Kidney (tissue), 14 donors: ENCODE results near the gene AMZ1. TPM values are rescaled to one million over a fixed set of nuclear protein-coding genes. Genes with fewer than 3 reads are reported as not detected.
A peak's percentile ranks its signal among the peaks of the same experiment; 100 is the strongest.
"Not testable (repeated sequence)": the region's sequence is repeated elsewhere in the genome, so short reads cannot be mapped to it uniquely, and the experiment has no call there.

Source experiments
- DNase-seq, 5 donors: peaks; one replicate each; pipeline ENCODE4 v3.0.0-alpha.2; 2013 to 2020
- FAIRE-seq: peaks from 2 replicates; lab custom pipeline; 2012; peaks lifted over from hg19 to GRCh38; lab: Jason Lieb, UNC
- H3K27ac ChIP-seq, 2 donors: one replicate each; pipeline ENCODE4 v1.7.0; 2013; ENCODE audit warnings: low read depth in 2 of 2, low read length in 2 of 2, inconsistent platforms in 1 of 2
- H3K27me3 ChIP-seq: one replicate; pipeline ENCODE4 v1.7.1; 2013; ENCODE audit warnings: low read length, inconsistent platforms; ENCODE audit not compliant: control insufficient read depth, insufficient read depth
- H3K36me3 ChIP-seq, 3 donors: one replicate each; pipeline versions ENCODE4 v1.7.0 to v1.7.1; 2013; ENCODE audit warnings: low read length in 3 of 3, control low read depth in 1 of 3, inconsistent platforms in 1 of 3; ENCODE audit not compliant: insufficient read depth in 3 of 3, control insufficient read depth in 2 of 3
- H3K4me1 ChIP-seq, 3 donors: one replicate each; pipeline versions ENCODE4 v1.7.0 to v1.7.1; 2013; ENCODE audit warnings: low read length in 3 of 3, inconsistent platforms in 1 of 3, low read depth in 1 of 3; ENCODE audit not compliant: control insufficient read depth in 2 of 3, insufficient read depth in 2 of 3
- H3K4me3 ChIP-seq, 3 donors: one replicate each; pipeline versions ENCODE4 v1.7.0 to v1.8.1; 2013; ENCODE audit warnings: low read length in 3 of 3, control low read depth in 1 of 3, inconsistent platforms in 1 of 3
- H3K9ac ChIP-seq, 3 donors: one replicate each; pipeline versions ENCODE4 v1.7.0 to v1.7.1; 2013; ENCODE audit warnings: low read length in 3 of 3, control low read depth in 1 of 3, inconsistent platforms in 1 of 3
- H3K9me3 ChIP-seq, 3 donors: one replicate each; pipeline versions ENCODE4 v1.7.0 to v1.7.1; 2013; ENCODE audit warnings: low read length in 3 of 3, control low read depth in 1 of 3, inconsistent platforms in 1 of 3; ENCODE audit not compliant: control insufficient read depth in 2 of 3, insufficient read depth in 1 of 3
- intact Hi-C: fragments of 100-400 bp; cut with DNase I; formaldehyde crosslinking; loops from one replicate; pipeline ENCODE4 v1.11.1; 2022
- polyA plus RNA-seq: library from polyadenylated mRNA; stranded (reverse); fragments of 350-450 nt; fragmentation: Illumina TruSeq; extraction: RNeasy Lipid Tissue Mini Kit (QIAGEN cat#74804); gene quantifications from one replicate; pipeline ENCODE4 v1.2.3, GENCODE V29; 2014; ENCODE audit warnings: low read depth, low replicate concordance; ENCODE audit not compliant: insufficient read depth
- total RNA-seq: library from RNA; stranded (reverse); fragmentation: NEBNext Ultra II Directional; extraction: Animal tissue kit (Norgen Biotek cat#: 25700); gene quantifications from one replicate; pipeline ENCODE4 v1.2.1, GENCODE V29; 2021
- TF ChIP-seq, protein P1 (sequence below): IDR thresholded peaks from 3 replicates; pipeline ENCODE4 v1.5.1; 2012; ENCODE audit warnings: mild to moderate bottlenecking, moderate library complexity, borderline replicate concordance; ENCODE audit not compliant: insufficient read depth; ENCODE audit errors: extremely low read depth
- donor health status: control.
- donor health status: control.
- donor health status: control.
- donor health status: control.
- donor health status: control.
- donor health status: DM: yes; HTN: yes; CAD: no.
- donor health status: Normal renal cell carcinoma (clear cell type).

The AMZ1 gene
- total and polyA plus RNA-seq, 2 donors from 2014 or later = 0.16 TPM; not detected in 1

- TF ChIP-seq, protein P1, sequence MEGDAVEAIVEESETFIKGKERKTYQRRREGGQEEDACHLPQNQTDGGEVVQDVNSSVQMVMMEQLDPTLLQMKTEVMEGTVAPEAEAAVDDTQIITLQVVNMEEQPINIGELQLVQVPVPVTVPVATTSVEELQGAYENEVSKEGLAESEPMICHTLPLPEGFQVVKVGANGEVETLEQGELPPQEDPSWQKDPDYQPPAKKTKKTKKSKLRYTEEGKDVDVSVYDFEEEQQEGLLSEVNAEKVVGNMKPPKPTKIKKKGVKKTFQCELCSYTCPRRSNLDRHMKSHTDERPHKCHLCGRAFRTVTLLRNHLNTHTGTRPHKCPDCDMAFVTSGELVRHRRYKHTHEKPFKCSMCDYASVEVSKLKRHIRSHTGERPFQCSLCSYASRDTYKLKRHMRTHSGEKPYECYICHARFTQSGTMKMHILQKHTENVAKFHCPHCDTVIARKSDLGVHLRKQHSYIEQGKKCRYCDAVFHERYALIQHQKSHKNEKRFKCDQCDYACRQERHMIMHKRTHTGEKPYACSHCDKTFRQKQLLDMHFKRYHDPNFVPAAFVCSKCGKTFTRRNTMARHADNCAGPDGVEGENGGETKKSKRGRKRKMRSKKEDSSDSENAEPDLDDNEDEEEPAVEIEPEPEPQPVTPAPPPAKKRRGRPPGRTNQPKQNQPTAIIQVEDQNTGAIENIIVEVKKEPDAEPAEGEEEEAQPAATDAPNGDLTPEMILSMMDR = no peak
- DNase-seq = no peak
- Histone ChIP-seq H3K4me1 (no peaks in the 10 kb centered on the region), H3K9ac (no peak overlapping the region), H3K36me3 (no peaks in the 10 kb centered on the region), H3K27ac (no peak overlapping the region), H3K9me3 (no peaks in the 10 kb centered on the region), H3K27me3 (no peaks in the 10 kb centered on the region), H3K4me3 (no peak overlapping the region)
- no peak for FAIRE-seq
- intact Hi-C loops = no loop called here
Observed at GRCh38 chr7:2673934-2674333, 14.1 kb upstream of the AMZ1 start.

GRCh38 chr7:2675256-2675764 lies 12.7 kb upstream of the AMZ1 start:
- H3K27ac ChIP-seq = no peak overlapping the region
- H3K36me3 ChIP-seq = no peaks in the 10 kb centered on the region
- no peaks in the 10 kb centered on the region for H3K27me3 ChIP-seq
- no peak for DNase-seq
- H3K9ac ChIP-seq = no peak overlapping the region
- intact Hi-C loops = no loop called here
- H3K4me1 ChIP-seq = no peaks in the 10 kb centered on the region
- FAIRE-seq = no peak
- no peak overlapping the region for H3K4me3 ChIP-seq
- TF ChIP-seq, protein P1 = no peak
- H3K9me3 ChIP-seq = no peaks in the 10 kb centered on the region

GRCh38 chr7:2676576-2676975 lies 11.4 kb upstream of the AMZ1 start:
- DNase-seq, H3K9me3 ChIP-seq, intact Hi-C loops, H3K4me3 ChIP-seq, H3K27ac ChIP-seq, H3K4me1 ChIP-seq, FAIRE-seq, H3K36me3 ChIP-seq, H3K9ac ChIP-seq, H3K27me3 ChIP-seq: not testable (repeated sequence)

DNA sequence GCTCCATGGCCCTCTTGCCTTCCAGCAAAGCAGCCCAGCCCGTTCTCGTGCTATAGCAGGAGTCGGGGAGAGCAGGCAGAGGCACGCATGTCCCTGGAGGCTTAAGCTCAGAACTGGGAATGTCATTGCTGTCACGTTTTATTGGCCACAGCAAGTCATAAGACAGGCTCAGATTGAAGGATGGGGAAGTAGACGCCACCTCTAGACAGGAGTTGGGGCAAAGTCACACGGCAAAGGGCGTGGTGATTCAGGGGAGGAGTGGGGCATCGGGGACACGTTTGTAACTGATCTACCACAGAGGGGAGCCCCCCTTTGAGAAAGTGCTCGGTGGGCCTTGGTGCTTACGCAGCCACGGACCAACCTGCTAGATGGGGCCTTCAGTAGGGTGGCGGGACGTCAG lies 9.5 kb upstream of the AMZ1 start:
- H3K27ac ChIP-seq, H3K9me3 ChIP-seq, H3K9ac ChIP-seq, FAIRE-seq, intact Hi-C loops, H3K4me1 ChIP-seq, H3K27me3 ChIP-seq, DNase-seq, H3K36me3 ChIP-seq, H3K4me3 ChIP-seq: not testable (repeated sequence)

DNA sequence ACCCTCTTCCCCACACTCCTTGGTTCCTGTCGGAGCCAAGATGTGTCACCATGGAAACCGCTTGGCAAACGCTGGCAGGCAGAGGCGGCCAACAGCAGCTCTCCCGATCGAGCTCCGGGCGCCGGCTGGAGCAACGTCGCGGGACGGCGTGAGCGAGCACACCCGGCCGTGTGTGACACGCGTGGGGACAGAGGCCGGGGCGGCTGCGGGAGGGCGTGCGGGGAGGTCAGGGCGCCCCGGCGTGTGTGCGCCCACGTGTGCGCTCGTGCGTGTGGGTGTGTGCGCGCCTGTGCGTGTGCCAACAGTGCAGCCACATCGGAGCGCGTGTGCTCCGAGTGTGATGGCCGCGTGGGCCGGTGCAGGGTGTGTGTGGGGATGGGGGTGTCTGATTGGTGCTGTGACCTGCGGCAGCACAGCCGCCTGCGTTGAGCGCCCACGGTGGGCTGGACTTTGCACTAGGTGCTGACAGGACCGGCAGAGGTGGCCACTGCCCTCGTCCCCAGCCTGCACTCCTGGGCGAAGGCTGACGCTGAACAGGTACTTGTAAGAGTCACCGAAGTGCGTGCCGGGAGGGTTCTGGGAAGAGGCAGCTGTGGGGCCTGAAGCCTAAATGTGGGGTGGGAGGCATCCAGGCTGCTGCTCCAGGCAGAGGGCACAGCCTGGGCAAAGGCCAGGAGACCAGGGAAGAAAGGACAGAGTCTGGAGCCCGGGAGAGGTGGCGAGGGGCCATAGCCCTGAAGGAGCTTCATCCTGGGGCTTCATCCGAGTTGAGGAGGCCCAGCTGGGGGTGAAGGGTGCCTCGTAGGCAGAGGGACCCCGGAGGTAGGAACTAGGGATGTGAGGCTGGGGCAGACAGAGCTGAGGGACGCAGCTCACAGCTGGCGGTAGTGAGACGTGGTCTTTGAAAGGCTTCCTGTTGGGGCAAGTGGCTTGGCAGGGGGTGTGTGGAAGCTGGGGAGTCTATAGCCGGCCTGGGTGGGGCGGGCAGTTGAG lies 8.6 kb upstream of the AMZ1 start:
- H3K9ac ChIP-seq, H3K36me3 ChIP-seq, intact Hi-C loops, H3K4me1 ChIP-seq, H3K27me3 ChIP-seq, FAIRE-seq, H3K4me3 ChIP-seq, H3K27ac ChIP-seq, H3K9me3 ChIP-seq: not testable (repeated sequence)
- DNase-seq = peak in 1 of 5 donors; percentile 69
